Endothelial cell (in vitro differentiated cells): Measurements from ENCODE around the gene PA2G4. TPM values are rescaled to one million over a fixed set of nuclear protein-coding genes. Genes with fewer than 3 reads are reported as not detected.
"Not testable (repeated sequence)": the region's sequence is repeated elsewhere in the genome, so short reads cannot be mapped to it uniquely, and the experiment has no call there.

Experiments used
- DNase-seq: peaks from one replicate; pipeline ENCODE4 v3.0.0; 2021; ENCODE audit warnings: low spot score
- H3K27ac Mint-ChIP-seq: one replicate; pipeline ENCODE4 v1.8.0; 2021; ENCODE audit warnings: mixed read lengths, inconsistent platforms; ENCODE audit not compliant: unreplicated experiment
- H3K27me3 Mint-ChIP-seq: one replicate; pipeline ENCODE4 v1.8.0; 2021; ENCODE audit warnings: mild to moderate bottlenecking, moderate library complexity, mixed read lengths, inconsistent platforms; ENCODE audit not compliant: unreplicated experiment
- H3K36me3 Mint-ChIP-seq: one replicate; pipeline ENCODE4 v1.8.0; 2021; ENCODE audit warnings: mild to moderate bottlenecking, low read depth, mixed read lengths, inconsistent platforms; ENCODE audit not compliant: unreplicated experiment
- H3K4me1 Mint-ChIP-seq: one replicate; pipeline ENCODE4 v1.8.0; 2021; ENCODE audit warnings: mild to moderate bottlenecking, mixed read lengths, inconsistent platforms; ENCODE audit not compliant: unreplicated experiment
- H3K4me3 Mint-ChIP-seq: one replicate; pipeline ENCODE4 v1.8.0; 2021; ENCODE audit warnings: mild to moderate bottlenecking, mixed read lengths, inconsistent platforms; ENCODE audit not compliant: unreplicated experiment
- H3K9me3 Mint-ChIP-seq: one replicate; pipeline ENCODE4 v1.8.0; 2021; ENCODE audit warnings: mixed read lengths, inconsistent platforms; ENCODE audit not compliant: unreplicated experiment
- total RNA-seq: library from RNA; stranded (reverse); fragmentation: NEBNext Ultra II Directional; extraction: Animal tissue kit (Norgen Biotek cat#: 25700); gene quantifications from one replicate; pipeline ENCODE4 v1.2.1, GENCODE V29; 2021; ENCODE audit not compliant: unreplicated experiment
- TF ChIP-seq, protein P1 (sequence below): fragments of 200-600 bp; sonication (generic); IDR thresholded peaks from one replicate; pipeline ENCODE4 v1.5.0; 2021; ENCODE audit warnings: antibody characterized with exemption; ENCODE audit not compliant: unreplicated experiment

PA2G4 gene
- total RNA-seq, 1 donor from 2014 or later, result 84.3 TPM

DNA sequence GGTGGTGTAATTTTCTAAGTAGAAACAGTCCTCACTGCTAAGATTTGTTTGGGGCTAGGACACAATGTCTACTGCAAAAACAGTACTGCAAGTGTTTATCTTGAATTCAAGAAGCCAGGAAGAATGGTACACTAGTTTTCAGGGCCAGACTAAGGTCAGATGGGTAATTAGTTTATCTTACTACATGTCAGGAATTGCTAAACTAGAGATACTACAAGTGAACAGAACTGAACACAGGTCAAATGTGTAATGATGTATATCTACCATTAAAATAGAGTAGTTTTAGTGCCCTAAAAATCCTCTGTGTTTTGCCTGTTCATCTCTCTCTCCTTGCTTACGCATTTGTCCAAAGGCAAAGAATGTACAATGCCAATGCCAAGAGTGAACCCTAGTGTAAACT is 9.7 kb downstream of the PA2G4 start:
- peaks cover 23% of the 10 kb centered on the region for H3K27me3 Mint-ChIP-seq
- H3K4me3 Mint-ChIP-seq, result no peak overlapping the region
- no peaks in the 10 kb centered on the region for H3K9me3 Mint-ChIP-seq
- peak overlapping the region; percentile 32 for H3K27ac Mint-ChIP-seq
- TF ChIP-seq, protein P1, sequence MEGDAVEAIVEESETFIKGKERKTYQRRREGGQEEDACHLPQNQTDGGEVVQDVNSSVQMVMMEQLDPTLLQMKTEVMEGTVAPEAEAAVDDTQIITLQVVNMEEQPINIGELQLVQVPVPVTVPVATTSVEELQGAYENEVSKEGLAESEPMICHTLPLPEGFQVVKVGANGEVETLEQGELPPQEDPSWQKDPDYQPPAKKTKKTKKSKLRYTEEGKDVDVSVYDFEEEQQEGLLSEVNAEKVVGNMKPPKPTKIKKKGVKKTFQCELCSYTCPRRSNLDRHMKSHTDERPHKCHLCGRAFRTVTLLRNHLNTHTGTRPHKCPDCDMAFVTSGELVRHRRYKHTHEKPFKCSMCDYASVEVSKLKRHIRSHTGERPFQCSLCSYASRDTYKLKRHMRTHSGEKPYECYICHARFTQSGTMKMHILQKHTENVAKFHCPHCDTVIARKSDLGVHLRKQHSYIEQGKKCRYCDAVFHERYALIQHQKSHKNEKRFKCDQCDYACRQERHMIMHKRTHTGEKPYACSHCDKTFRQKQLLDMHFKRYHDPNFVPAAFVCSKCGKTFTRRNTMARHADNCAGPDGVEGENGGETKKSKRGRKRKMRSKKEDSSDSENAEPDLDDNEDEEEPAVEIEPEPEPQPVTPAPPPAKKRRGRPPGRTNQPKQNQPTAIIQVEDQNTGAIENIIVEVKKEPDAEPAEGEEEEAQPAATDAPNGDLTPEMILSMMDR, result no peak
- H3K36me3 Mint-ChIP-seq, result peaks cover 60% of the 10 kb centered on the region
- H3K4me1 Mint-ChIP-seq, result peaks cover 24% of the 10 kb centered on the region
- no peak for DNase-seq

DNA sequence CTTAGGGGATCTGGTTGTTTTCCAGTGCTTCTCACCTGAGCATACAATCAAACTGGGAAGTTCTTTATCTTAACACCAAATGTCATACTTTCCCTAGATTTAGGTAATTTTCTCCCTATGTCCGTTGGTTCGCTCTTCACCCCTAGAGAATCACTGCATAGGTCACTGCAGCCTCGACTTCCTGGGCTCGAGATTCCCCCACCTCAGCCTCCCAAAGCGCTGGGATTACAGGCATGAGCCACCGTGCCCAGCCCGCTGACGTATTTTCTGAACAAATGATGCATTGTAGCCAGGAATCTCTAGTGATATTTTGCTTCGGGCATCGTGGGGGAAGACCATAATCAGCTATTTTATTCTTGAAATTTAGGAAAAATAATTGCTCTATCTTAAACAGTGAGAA is 11.0 kb downstream of the PA2G4 start:
- H3K4me3 Mint-ChIP-seq, result peak overlapping the region; percentile 99
- H3K36me3 Mint-ChIP-seq, result peaks cover 63% of the 10 kb centered on the region
- H3K27me3 Mint-ChIP-seq, result peaks cover 25% of the 10 kb centered on the region
- H3K9me3 Mint-ChIP-seq, result no peaks in the 10 kb centered on the region
- H3K4me1 Mint-ChIP-seq, result peaks cover 36% of the 10 kb centered on the region
- H3K27ac Mint-ChIP-seq, result peak overlapping the region; percentile 100
- TF ChIP-seq, protein P1, result no peak
- DNase-seq, result no peak

DNA sequence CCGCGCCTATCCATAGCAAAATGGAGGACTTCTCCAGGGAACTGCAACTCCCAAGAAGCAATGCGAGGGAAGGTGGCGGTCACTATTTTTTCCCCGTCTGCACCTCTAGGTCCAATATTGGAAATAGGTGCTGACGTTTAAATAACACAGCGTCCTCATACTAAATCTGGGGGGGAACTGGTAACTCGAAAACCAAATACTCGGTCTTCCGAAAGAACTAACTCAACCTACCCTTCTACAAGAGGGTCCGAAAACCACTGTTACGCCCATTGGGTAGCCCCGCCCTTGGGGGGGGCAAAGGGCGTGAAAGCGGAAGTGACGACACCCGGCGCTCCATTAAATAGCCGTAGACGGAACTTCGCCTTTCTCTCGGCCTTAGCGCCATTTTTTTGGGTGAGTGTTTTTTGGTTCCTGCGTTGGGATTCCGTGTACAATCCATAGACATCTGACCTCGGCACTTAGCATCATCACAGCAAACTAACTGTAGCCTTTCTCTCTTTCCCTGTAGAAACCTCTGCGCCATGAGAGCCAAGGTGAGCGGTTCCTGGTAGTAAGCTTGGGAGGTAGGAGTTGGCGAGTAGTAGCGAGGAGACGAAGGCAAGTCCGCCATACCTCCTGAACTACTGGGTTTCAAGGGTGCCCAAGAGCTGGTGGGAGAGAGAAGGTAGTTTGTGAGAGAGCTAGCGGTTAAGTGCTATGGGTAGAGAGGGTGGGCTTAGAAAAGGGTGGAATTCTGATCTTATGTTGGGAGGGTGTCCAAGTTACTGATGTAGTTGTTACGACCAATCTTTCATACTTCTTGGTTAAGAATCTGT is 12.1 kb downstream of the PA2G4 start, which contains the start of gene RPL41:
TSS of gene RPL41 (plus strand) at position 367 of the 815 bp plus-strand sequence.
- H3K9me3 Mint-ChIP-seq, result no peaks in the 10 kb centered on the region
- peak within 1 kb of the TSS; percentile 99 for H3K4me3 Mint-ChIP-seq
- H3K27ac Mint-ChIP-seq, result peak within 1 kb of the TSS; percentile 100
- TF ChIP-seq, protein P1, result no peak
- H3K36me3 Mint-ChIP-seq, result peaks cover 60% of the 10 kb centered on the region
- peak; percentile 90 for DNase-seq
- peaks cover 25% of the 10 kb centered on the region for H3K27me3 Mint-ChIP-seq
- H3K4me1 Mint-ChIP-seq, result peaks cover 36% of the 10 kb centered on the region

DNA sequence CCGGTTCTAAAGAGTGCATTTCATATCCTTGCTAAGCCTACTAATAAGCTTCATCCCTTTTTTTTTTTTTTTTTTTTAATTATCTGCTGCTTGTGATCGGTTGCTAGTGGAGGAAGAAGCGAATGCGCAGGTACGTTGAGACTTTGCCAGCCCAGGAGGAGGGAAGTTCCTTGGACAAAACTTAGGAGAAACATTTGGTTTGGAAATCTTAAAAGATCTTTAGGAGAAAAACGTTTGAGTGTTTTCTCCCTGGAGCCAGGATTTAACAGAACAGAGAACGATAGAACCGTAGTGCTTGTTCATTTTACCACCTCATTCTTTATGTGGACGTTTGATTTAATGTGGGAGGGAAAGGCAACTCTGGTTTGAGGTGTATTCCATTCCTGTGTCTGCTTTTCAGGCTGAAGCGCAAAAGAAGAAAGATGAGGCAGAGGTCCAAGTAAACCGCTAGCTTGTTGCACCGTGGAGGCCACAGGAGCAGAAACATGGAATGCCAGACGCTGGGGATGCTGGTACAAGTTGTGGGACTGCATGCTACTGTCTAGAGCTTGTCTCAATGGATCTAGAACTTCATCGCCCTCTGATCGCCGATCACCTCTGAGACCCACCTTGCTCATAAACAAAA is 12.8 kb downstream of the PA2G4 start:
- peaks cover 37% of the 10 kb centered on the region for H3K4me1 Mint-ChIP-seq
- peaks cover 60% of the 10 kb centered on the region for H3K36me3 Mint-ChIP-seq
- peaks cover 25% of the 10 kb centered on the region for H3K27me3 Mint-ChIP-seq
- H3K9me3 Mint-ChIP-seq, DNase-seq: not testable (repeated sequence)
- H3K4me3 Mint-ChIP-seq, result peak overlapping the region; percentile 99
- H3K27ac Mint-ChIP-seq, result peak overlapping the region; percentile 100

DNA sequence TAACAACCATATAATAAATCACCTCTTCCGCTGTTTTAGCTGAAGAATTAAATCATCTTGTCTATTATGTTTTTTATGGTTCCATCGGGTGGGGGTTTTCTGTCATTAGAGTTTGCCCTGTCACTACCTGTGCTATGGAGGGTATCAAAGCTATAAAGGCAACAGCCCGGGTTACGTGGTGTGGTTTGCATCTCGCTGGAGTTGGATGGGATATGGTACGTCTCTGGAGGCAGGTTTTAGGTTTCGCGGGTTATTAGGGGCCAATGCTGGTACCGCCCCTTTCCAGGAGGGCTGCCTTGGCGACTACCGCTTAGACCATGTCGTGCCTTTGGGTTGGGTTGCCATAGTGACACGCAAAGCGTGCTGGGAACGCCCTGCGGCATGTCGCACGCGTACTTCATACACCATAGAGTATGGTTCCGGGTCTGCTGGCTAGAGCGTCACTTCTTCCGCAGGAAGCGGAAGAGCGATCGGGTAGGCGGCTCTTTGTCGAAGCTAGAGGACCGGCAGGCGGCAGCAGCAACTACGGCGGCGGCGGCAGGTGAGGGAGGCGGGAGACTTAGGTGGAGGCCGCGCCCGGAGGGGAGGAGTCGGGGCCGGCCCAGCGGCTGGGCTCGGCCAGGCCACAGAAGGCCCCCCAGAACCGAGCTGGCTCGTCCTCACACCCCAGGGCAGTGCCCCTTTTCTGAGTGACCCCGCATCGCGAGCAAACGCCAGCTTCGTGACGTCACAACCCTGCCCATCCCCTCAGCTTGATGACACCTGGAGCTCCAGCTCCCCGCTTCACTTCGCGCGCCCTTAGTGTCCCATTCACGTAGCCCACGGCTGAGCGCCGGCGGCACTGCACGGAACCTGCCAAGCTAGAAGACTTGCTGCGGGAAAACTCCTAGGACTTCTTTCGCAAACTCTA is 13.7 kb downstream of the PA2G4 start, which contains the start of gene ZC3H10:
TSS of gene ZC3H10 (plus strand) at position 489 of the 910 bp plus-strand sequence. CDS start 2,297 bp downstream, outside the sequence.
- Mint-ChIP-seq H3K4me1 (peaks cover 40% of the 10 kb centered on the region), H3K9me3 (no peaks in the 10 kb centered on the region), H3K36me3 (peaks cover 57% of the 10 kb centered on the region)

More for the DNA sequence above, 13.7 kb downstream of the PA2G4 start, which contains the start of gene ZC3H10:
- TF ChIP-seq, protein P1, result no peak
- peak within 1 kb of the TSS; percentile 99 for H3K4me3 Mint-ChIP-seq
- DNase-seq, result peak; percentile 94
- H3K27ac Mint-ChIP-seq, result peak within 1 kb of the TSS; percentile 100
- peaks cover 25% of the 10 kb centered on the region for H3K27me3 Mint-ChIP-seq
